ENCODE measurements around the gene CAPRIN1. TPM values are rescaled to one million over a fixed set of nuclear protein-coding genes. Genes with fewer than 3 reads are reported as not detected.
"Not testable (repeated sequence)": the region's sequence is repeated elsewhere in the genome, so short reads cannot be mapped to it uniquely, and the experiment has no call there.

CAPRIN1 gene
- polyA plus RNA-seq, 4 donors, result 202 to 320 (median 279) TPM

DNA sequence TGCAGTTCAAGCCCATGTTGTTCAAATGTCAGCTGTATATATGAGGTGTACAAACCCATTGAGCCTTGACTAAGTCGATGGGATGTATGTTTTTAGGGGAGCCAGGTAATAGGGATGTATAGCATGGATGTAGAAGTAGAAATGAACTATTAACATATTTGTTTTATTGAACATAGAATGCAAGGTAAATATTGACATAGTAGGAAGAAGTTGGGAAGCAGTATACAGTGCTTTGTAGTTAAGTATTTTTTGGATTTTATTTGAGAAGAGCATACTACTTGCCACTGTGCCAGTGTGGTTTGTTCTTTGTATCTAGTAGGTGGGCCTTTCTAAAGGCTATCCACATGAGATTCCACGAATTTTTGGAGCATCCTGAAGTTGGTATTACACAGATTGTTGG is 33.1 kb downstream of the CAPRIN1 start:
- DNase-seq (ENCODE audit: low read depth in 4 of 4, low spot score in 3 of 4), result no peak

DNA sequence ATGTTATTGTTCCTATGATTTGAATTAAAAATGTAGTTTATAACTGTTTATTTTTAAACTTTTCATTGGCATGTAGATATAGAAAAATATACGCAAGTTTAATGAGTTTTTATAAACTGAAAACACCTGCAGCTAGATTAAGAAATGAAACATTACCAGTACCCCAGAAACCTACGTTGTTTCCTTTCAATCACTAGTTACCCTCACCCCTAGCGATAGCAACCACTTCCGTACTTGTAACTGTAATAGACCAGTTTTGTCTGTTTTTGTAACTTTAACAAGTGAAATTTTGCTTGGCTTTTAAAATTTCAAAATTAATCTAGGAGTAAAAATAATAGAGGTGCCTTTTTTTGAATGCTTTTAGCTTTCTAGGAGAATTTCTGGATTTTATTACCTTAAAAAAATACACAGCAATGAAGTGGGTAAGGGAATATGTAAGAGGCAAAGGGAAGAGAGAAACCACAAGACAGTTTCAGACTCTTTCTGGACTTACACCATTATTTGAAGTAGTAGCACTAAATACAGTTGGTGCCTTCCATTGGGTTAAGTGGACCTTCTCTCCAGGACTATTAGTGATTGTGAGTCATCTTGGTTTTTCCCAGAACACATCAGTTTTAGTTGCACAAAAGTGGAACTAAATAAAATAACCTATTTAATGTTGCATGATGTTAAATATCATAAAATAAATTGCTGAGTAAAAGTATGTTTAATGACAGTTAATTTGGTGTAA is 35.2 kb downstream of the CAPRIN1 start:
- DNase-seq (ENCODE audit: low read depth in 4 of 4, low spot score in 3 of 4), result no peak

- no peak for DNase-seq (ENCODE audit: low read depth in 4 of 4, low spot score in 3 of 4)
Measured at GRCh38 chr11:34091825-34092224, 40.3 kb downstream of the CAPRIN1 start.

GRCh38 chr11:34094900-34095299 is 43.4 kb downstream of the CAPRIN1 start:
- not testable (repeated sequence) for DNase-seq (ENCODE audit: low read depth in 4 of 4, low spot score in 3 of 4)

- DNase-seq (ENCODE audit: low read depth in 4 of 4, low spot score in 3 of 4), result no peak
Measured at GRCh38 chr11:34098813-34099212, 47.3 kb downstream of the CAPRIN1 start.

DNA sequence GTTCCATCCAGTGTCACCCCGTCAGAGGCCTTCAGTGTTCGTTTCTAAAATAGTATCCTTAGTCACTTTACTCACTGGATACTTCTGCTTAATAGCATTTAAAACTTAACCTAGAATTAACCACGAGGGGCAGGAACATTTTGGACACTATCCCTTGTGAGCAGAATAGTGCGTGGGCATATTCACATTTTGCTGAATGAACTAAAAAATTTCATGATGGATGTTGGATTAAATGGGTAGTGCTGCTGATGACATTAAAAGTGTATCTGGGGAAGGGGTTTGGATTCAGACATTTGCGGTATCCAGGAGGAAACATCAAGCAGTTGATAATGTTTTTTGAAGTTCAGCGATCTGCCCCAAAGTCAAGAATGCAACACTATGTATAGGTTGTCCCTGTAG is 53.1 kb downstream of the CAPRIN1 start:
- DNase-seq (ENCODE audit: low read depth in 4 of 4, low spot score in 3 of 4), result no peak

DNA sequence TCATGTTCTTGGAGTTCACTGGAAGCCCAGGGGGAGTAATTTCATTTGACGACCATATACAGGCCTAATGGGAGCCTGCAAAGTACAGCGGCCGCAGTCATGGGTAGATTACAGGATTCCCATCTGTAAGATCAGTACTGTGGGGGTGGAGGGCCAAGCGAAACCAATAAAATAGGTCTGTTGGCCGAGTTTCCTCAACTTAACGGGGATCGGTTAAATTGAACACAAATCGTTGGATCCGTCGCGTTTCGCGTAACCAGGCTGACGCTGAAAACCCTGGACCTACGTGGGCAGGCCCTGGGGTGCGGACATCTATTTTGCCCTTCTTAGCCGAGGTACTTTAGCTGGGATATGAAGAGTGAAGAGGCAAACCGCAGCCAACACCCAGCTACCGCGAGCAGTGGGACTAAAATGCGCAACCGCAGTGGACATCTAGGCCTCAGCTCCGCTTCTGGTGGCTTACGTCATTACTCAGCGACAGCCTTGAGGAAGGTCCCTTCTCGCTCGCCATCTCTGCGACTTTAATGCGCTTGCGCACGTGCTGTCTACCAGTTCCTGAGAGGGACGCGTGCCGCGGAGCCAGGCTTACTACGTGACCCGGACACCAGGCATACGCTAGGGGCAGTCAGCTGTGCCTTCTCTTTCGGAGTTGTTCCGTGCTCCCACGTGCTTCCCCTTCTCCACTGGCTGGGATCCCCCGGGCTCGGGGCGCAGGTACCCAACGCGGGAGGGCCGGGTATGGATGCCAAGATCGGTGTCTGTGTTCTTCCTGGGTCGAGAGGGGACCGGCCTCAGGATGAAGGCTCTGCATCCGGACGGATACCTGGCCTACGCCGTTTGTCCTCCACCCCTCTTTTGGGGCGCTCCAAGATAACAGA is 53.8 kb downstream of the CAPRIN1 start, which contains the start of gene NAT10:
Gene NAT10, plus strand, starts transcription at position 551 of the 878 bp plus-strand sequence. CDS start 2,597 bp downstream, outside the sequence.
- peak; percentile 97 to 99 (median 98) for DNase-seq (ENCODE audit: low read depth in 4 of 4, low spot score in 3 of 4)

DNA sequence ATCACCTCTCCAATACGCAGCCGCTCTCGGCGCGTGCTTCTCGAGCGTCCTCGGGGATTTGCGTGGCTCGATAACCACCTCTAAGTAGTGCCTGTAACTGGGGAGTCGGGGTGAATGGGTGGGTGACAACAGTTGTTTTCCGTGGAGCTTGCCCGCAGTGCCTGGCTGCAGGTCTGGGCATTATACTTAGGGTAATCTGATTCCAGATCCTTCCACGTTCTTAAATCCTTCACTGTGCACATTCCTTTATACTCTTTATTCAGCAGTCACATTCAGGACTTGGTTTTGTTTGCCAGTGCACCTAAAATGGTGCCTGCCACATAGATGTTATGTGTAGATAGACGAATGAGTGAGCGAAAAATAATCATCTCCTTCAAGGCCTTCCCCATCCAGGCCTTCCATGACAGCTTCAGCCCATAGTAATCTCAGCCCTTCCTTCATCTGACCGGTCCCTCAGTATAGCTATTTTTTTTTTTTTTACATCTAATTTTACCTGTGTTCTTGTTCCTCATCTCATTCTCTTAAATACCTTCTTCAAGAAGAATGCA is 54.5 kb downstream of the CAPRIN1 start:
- no peak for DNase-seq (ENCODE audit: low read depth in 4 of 4, low spot score in 3 of 4)

GRCh38 chr11:34111722-34112270 is 60.3 kb downstream of the CAPRIN1 start:
- DNase-seq (ENCODE audit: low read depth in 4 of 4, low spot score in 3 of 4), result no peak

DNA sequence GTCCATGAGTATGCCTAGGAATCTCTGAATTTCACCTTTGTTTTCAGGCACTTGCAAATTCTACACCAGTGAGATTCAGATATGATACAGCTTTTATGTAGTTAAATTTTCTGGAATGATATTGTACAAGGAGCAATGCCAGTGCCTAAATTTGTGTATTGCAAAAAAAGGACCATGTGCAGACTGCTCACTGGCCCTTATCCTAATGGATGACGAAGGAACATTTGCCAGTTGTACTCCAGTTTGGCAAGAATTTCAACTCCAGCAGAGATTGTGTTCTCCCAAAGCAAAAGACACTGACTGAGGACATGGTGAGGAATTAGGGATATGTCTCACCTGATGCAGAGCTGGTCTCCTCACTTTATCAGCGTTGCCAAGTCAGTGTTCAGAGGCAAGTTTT is 62.5 kb downstream of the CAPRIN1 start:
- no peak for DNase-seq (ENCODE audit: low read depth in 4 of 4, low spot score in 3 of 4)

DNA sequence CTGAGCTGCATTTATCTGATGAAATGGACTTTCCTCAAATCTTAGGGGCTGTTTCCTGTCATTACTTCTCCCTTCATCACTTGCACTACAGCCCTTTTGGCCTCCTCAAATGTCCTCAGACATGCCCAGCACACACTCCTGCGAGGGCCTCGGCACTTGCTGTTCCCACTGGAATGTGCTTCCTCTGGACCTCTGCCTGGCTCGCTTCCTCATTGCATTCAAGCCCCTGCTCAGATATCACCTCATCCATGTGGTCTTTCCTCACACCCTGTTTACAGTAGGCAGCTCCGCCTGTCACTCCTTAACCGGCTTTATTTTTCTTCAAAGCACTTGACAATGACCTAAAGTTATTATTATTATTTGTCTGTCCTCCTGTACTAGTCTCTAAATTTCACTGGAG is 62.9 kb downstream of the CAPRIN1 start:
- DNase-seq (ENCODE audit: low read depth in 4 of 4, low spot score in 3 of 4), result no peak

DNA sequence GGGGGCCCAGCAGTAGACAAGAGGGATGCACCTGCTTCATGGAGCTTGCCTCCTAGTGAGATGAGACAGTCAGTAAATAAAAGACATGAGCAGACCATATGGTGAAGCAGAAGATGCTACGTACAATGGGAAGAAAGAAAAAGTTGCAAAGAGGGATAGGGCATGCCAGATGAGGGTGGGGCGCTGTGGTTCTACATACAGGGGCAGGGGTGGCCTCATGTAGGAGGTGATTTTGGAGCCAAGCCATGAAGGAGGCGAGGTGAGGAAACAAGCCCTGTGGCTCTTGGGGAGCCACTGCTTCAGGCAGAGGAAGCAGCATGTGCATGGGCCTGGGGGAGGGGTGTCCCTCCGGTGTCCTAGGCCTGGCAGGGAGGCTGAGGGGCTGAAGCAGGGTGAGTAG is 69.1 kb downstream of the CAPRIN1 start:
- DNase-seq (ENCODE audit: low read depth in 4 of 4, low spot score in 3 of 4), result no peak

DNA sequence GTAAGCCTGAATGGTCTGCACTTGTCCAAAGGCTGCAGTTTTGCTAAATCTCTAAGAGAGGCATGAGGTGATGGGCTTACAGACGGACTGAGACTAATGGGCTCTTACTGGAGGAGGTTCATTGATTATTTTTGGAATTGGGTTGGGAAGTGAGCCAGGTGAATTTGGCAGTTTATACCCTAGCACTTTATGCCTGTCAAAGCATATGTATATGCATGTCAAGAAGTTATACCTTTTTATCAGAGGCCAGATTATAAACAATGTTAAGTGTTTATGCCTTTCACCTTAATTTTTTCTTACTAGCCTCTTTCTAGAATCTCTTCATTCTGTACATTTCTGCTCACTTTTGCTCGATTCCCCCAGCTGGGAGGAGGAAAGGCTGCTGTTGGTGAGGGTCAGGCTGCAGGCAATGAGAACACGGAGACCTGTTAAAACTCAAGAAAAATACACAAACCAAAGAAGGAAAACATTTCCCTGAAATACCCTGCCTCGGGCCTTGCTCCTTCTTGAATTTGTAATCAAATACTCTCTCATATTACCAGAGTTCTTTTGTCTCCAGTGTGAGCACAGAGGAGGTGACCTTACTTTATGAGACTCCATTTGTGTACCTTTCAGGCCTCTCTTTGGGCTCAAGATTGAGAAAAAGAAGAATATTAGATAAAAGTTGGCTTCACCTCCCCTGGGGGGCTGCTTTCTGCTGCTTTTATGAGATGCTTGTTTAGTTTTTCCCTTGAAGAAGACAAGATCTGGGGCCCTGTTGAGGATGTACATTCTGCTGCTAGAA is 73.5 kb downstream of the CAPRIN1 start:
- no peak for DNase-seq (ENCODE audit: low read depth in 4 of 4, low spot score in 3 of 4)

DNA sequence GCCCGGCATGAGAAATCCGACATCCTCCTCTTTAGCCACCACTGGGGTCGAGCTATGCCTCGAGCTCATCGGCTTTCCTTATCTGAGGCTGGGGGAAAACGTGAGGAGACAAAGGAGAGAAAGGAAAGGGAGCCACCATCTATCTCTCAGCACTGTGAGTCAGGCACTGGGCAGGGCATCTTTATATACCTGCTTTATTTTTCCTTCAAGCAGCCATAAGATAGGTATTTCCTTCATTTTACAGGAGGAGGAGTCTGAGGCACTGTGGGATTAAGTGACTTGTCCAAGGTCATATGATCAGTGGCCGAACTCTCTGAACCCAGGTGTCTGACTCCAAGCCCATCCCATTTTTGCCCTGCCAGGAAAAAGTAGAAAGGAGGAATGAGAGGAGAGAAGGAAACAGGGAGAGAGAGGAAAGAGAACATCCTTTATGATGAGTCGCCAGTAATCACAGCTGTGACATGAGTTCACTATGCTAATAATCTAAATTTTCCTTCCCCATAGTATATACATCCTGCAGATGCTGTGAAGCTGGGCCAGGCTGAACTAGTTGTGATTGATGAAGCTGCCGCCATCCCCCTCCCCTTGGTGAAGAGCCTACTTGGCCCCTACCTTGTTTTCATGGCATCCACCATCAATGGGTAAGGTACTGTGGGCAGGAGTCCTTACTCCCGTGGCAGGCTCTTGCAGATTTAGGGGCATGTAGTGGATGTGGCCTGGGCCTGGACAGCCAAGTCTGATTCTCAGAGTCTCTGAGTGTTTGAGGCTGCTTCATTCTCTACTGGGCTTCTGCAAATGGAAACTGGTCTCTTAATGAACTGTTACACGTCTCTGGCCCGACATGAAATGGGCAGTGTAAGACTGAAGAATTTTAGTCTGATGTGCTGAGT is 75.7 kb downstream of the CAPRIN1 start:
- DNase-seq (ENCODE audit: low read depth in 4 of 4, low spot score in 3 of 4), result no peak

DNA sequence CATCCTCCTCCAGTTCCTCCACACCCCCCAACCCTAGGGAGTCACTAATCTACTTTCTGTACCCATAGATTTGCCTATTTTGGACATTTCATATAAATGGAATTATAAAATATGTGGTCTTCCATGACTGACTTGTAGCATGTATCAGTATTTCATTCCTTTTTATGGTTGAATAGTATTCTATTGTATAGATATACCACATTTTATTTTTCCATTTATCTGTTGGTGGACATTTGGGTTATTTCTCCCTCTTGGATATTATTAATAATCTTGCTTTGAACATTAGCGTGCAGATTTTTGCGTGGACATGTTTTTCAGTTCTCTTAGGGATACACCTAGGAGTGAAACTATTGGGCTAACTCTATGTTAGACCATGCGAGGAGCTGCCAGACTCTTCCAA is 77.3 kb downstream of the CAPRIN1 start:
- no peak for DNase-seq (ENCODE audit: low read depth in 4 of 4, low spot score in 3 of 4)

- DNase-seq (ENCODE audit: low read depth in 4 of 4, low spot score in 3 of 4), result no peak
Measured at GRCh38 chr11:34132261-34132965, 80.9 kb downstream of the CAPRIN1 start.

DNA sequence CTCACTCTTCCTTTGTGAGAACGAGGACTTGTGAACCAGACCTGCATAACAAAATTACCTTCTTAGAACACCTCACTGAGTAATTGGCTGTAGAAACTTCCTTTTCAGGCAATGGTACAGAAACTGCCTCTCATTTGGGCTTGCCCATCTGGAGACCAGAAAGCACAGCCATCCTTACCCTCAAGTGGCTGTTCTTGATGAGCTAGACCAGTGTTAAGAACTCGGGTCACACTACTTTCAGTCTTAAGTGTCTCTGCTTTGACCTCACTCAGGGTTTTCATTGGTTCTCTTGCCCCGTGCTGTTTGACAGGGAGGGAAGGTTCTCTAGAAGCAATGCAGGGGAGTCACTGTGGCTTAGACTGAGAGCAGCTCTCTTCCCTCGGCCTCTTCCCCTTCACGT is 83.2 kb downstream of the CAPRIN1 start:
- DNase-seq (ENCODE audit: low read depth in 4 of 4, low spot score in 3 of 4), result no peak

- DNase-seq (ENCODE audit: low read depth in 4 of 4, low spot score in 3 of 4), result no peak
Measured at GRCh38 chr11:34135439-34135838, 83.9 kb downstream of the CAPRIN1 start.

DNA sequence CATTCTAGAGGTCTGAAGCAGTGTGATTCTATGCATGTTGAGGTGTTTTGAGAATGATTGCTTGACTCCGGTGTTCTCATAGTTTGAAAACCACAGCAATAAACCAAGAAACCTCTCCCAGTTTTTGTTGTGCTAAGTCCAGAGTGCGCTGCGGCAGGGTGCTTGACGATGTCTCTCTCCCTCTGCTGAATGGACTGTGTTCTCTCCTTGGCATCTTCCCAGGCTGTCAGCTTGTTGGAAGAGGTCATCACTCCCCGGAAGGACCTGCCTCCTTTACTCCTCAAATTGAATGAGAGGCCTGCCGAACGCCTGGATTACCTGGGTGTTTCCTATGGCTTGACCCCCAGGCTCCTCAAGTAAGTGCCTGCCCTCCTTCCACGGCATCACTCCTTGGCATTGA is 84.9 kb downstream of the CAPRIN1 start:
- no peak for DNase-seq (ENCODE audit: low read depth in 4 of 4, low spot score in 3 of 4)

All from left renal pelvis (tissue), 4 donors.